ENCODE results near the gene ERN1. TPM values are rescaled to one million over a fixed set of nuclear protein-coding genes. Genes with fewer than 3 reads are reported as not detected.

The ERN1 gene
- total and polyA plus RNA-seq, 2 of the 8 experiments (the other 6 are each of a cell fraction or from before 2014, with no cell fraction given): 1.8 to 3.9 TPM

DNA sequence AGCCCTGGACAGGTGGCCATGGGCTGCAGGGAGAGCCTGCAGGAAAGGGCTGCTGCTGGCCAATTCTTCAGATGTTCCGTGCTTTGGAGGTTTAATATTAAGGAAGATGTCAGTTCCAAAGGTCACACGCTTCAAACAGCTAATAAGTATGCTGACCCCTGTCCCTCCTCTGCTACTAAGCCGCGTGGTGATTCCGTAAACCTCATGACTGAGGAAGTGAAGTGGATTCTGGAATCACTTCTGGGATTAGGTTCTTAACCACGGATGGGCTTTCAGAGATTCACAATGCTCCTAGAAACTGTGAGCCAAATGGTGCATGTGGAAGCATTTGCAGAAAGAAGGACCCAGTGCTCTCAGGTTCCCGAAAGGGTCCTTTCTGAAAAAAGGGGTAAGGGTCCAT lies 28.5 kb upstream of the ERN1 start:
- Histone ChIP-seq H3K23ac (ENCODE audit: insufficient read length) (no peak overlapping the region), H3K4me2 (ENCODE audit: insufficient read depth in 1 of 2, low read depth in 2 of 2, low read length in 2 of 2) (no peak overlapping the region), H3K79me1 (ENCODE audit: low read depth, low read length) (no peaks in the 10 kb centered on the region), H2AK5ac (ENCODE audit: low read depth, low read length) (no peak overlapping the region), H4K8ac (ENCODE audit: extremely low read depth, insufficient read depth, low read length) (no peak overlapping the region), H2BK12ac (ENCODE audit: low read depth, low read length) (no peak overlapping the region), H2BK15ac (ENCODE audit: low read length) (no peak overlapping the region), H3K36me3 (ENCODE audit: control insufficient read depth in 2 of 4, insufficient read depth in 4 of 4, low read length in 3 of 4) (no peaks in the 10 kb centered on the region; a peak in 1 of 8 replicates), H2AFZ (ENCODE audit: low read length) (no peak overlapping the region), H2BK5ac (ENCODE audit: low read depth, low read length) (no peak overlapping the region), H3K56ac (replicated peaks; ENCODE audit: insufficient read length, low read depth, low read length) (no peak overlapping the region), H2BK20ac (ENCODE audit: low read length) (no peak overlapping the region), H3K27ac (ENCODE audit: low read depth, low read length) (no peak overlapping the region), H3K14ac (ENCODE audit: insufficient read length) (no peak overlapping the region), H2BK120ac (replicated peaks; ENCODE audit: low read depth, low read length) (no peak overlapping the region), H3K79me2 (ENCODE audit: control insufficient read depth in 1 of 2, insufficient read depth in 2 of 2, low read length in 2 of 2) (no peaks in the 10 kb centered on the region), H3K4ac (replicated peaks; ENCODE audit: insufficient read length, low read depth, low read length) (no peak overlapping the region), H4K20me1 (replicated peaks in 1 of 2; ENCODE audit: control insufficient read depth in 1 of 2, insufficient read depth in 2 of 2, low read length in 2 of 2) (no peaks in the 10 kb centered on the region), H3K4me1 (replicated peaks in 1 of 4; ENCODE audit: control insufficient read depth in 3 of 4, insufficient read depth in 4 of 4, low read length in 3 of 4) (peaks cover 0 to 6% (median 3%) of the 10 kb centered on the region in 4 experiments; a peak in 3 of 7 replicates), H4K5ac (ENCODE audit: insufficient read length, low read depth, low read length) (no peak overlapping the region), H3K9ac (replicated peaks in 1 of 4; ENCODE audit: extremely low read depth in 1 of 4, low read depth in 3 of 4, low read length in 3 of 4) (no peak overlapping the region), H3K27me3 (replicated peaks in 1 of 4; ENCODE audit: control insufficient read depth in 3 of 4, extremely low read depth in 1 of 4, insufficient read depth in 3 of 4, low read length in 3 of 4) (no peaks in the 10 kb centered on the region), H3K18ac (ENCODE audit: extremely low read depth, low read length) (no peak overlapping the region), H4K91ac (replicated peaks; ENCODE audit: insufficient read length, low read length) (no peak overlapping the region), H3K9me3 (ENCODE audit: insufficient read depth in 2 of 2, low read depth in 1 of 2, low read length in 1 of 2) (no peaks in the 10 kb centered on the region), H3K4me3 (ENCODE audit: extremely low read depth in 1 of 4, insufficient read depth in 2 of 4, low read depth in 3 of 4, low read length in 4 of 4) (no peak overlapping the region), H3K23me2 (ENCODE audit: low read depth, low read length) (no peaks in the 10 kb centered on the region; the same call in 1 of the 2 replicates)
- DNase-seq (ENCODE audit: low read depth in 1 of 2, low spot score in 2 of 2): no peak
- WGBS, 2 experiments (ENCODE audit: extremely low coverage in 1 of 2, insufficient coverage in 1 of 2, insufficient read length in 1 of 2, insufficient replicate concordance in 2 of 2, low coverage in 1 of 2, low lambda C conversion rate in 2 of 2, missing lambda C conversion rate in 1 of 2): 88% methylated on average over 7 of the region's 7 CpGs; no CpG with 5 or more reads in 1 of the 2 experiments
- POLR2A ChIA-PET (ENCODE audit: partially characterized antibody): interaction anchor here (16.8 kb wide), 1 partner anchor 12 kb away, joined by 193 read pairs; no protein-coding TSS in a partner anchor
- no peak for FAIRE-seq
- CTCF ChIA-PET (ENCODE audit: partially characterized antibody): interaction anchor here (1.1 to 2.3 kb wide), 3 partner anchors 9 to 94 kb away, joined by 4 to 5 read pairs (median 5); no protein-coding TSS in a partner anchor
- TF ChIP-seq NANOG (IDR thresholded peaks at IDR 0.05; ENCODE audit: insufficient read depth, low read depth, low read length, poor library complexity, severe bottlenecking) (no peak), SIN3A (conservative IDR thresholded peaks at IDR 0.05 in 1 of 2, IDR thresholded peaks at IDR 0.05 in 1 of 2; ENCODE audit: low read depth in 1 of 2, low read length in 2 of 2) (no peak), TAF7 (optimal IDR thresholded peaks at IDR 0.05; ENCODE audit: borderline replicate concordance, low read depth, low read length) (no peak), CHD2 (IDR thresholded peaks at IDR 0.05; ENCODE audit: low read length) (no peak), POLR2AphosphoS5 (IDR thresholded peaks at IDR 0.05; ENCODE audit: low read depth, low read length) (no peak), RXRA (IDR thresholded peaks at IDR 0.05; ENCODE audit: insufficient read depth, low read depth, low read length) (no peak), YY1 (IDR thresholded peaks at IDR 0.05; ENCODE audit: low read depth, low read length) (no peak), SP2 (IDR thresholded peaks at IDR 0.05; ENCODE audit: low read length) (no peak), CHD1 (IDR thresholded peaks at IDR 0.05; ENCODE audit: low read depth, low read length) (no peak), ATF3 (IDR thresholded peaks at IDR 0.05; ENCODE audit: insufficient read depth, low read depth, low read length) (no peak), POLR2A (IDR thresholded peaks at IDR 0.05; ENCODE audit: control extremely low read depth in 1 of 2, low read depth in 2 of 2, low read length in 2 of 2) (no peak), CTBP2 (IDR thresholded peaks at IDR 0.05; ENCODE audit: borderline replicate concordance, insufficient read depth, insufficient read length, low read length) (no peak)
- TF ChIP-seq, protein P1, sequence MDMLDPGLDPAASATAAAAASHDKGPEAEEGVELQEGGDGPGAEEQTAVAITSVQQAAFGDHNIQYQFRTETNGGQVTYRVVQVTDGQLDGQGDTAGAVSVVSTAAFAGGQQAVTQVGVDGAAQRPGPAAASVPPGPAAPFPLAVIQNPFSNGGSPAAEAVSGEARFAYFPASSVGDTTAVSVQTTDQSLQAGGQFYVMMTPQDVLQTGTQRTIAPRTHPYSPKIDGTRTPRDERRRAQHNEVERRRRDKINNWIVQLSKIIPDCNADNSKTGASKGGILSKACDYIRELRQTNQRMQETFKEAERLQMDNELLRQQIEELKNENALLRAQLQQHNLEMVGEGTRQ (IDR thresholded peaks at IDR 0.05; ENCODE audit: low read length): no peak
